Stimulated activated naive B cell treated with anti-CD40 and anti-IgM and Interleukin-4, amounts not matched to agents 10 μg/mL and 1 μg/mL and 100 μg/mL, for 72 hours (primary cell): ENCODE results near the gene NAP1L5.

Source experiments
- ATAC-seq, 2 donors: fragments of 150-1000 bp; cut with Tn5 transposase; replicated peaks; 2 replicates each; pipeline ENCODE4 v1.10.0; 2021; ENCODE audit warnings: moderate library complexity in 1 of 2
- DNase-seq: peaks from one replicate; pipeline ENCODE4 v3.0.0; 2021
- H3K27ac Mint-ChIP-seq: one replicate; pipeline ENCODE4 v1.8.0; 2022; ENCODE audit warnings: mild to moderate bottlenecking, mixed read lengths
- H3K27me3 Mint-ChIP-seq, 2 donors: one replicate each; pipeline ENCODE4 v1.8.0; 2022; ENCODE audit warnings: mixed read lengths in 2 of 2
- H3K36me3 Mint-ChIP-seq, 2 donors: one replicate each; pipeline ENCODE4 v1.8.0; 2022; ENCODE audit warnings: mixed read lengths in 2 of 2, mild to moderate bottlenecking in 1 of 2
- H3K4me1 Mint-ChIP-seq, 2 donors: one replicate each; pipeline ENCODE4 v1.8.0; 2022; ENCODE audit warnings: mixed read lengths in 2 of 2, mild to moderate bottlenecking in 1 of 2
- H3K4me3 Mint-ChIP-seq, 2 donors: one replicate each; pipeline ENCODE4 v1.8.0; 2022; ENCODE audit warnings: mild to moderate bottlenecking in 2 of 2, mixed read lengths in 2 of 2, moderate library complexity in 1 of 2
- H3K9me3 Mint-ChIP-seq, 2 donors: one replicate each; pipeline ENCODE4 v1.8.0; 2022; ENCODE audit warnings: mixed read lengths in 2 of 2, mild to moderate bottlenecking in 1 of 2

The NAP1L5 gene

GRCh38 chr4:88731381-88731780 lies 33.8 kb upstream of the NAP1L5 start:
- no peak for ATAC-seq
- Mint-ChIP-seq H3K36me3 (peaks cover 0 to 6% of the 10 kb centered on the region in 2 donors), H3K4me3 (no peak overlapping the region), H3K4me1 (peaks cover 0 to under 1% of the 10 kb centered on the region in 2 donors), H3K9me3 (no peaks in the 10 kb centered on the region), H3K27me3 (no peaks in the 10 kb centered on the region), H3K27ac (no peak overlapping the region)
- DNase-seq: no peak

- Mint-ChIP-seq H3K4me1 (no peaks in the 10 kb centered on the region), H3K36me3 (peaks cover 0 to 6% of the 10 kb centered on the region in 2 donors), H3K27me3 (no peaks in the 10 kb centered on the region)
Observed at GRCh38 chr4:88730811-88731210, 33.2 kb upstream of the NAP1L5 start.

GRCh38 chr4:88729146-88729760 lies 31.6 kb upstream of the NAP1L5 start:
- DNase-seq (no peak), ATAC-seq (no peak)
- no peak overlapping the region for H3K27ac Mint-ChIP-seq
- no peak overlapping the region for H3K4me3 Mint-ChIP-seq
- no peaks in the 10 kb centered on the region for H3K27me3 Mint-ChIP-seq
- H3K36me3 Mint-ChIP-seq: peaks cover 0 to 6% of the 10 kb centered on the region in 2 donors
- H3K4me1 Mint-ChIP-seq: no peaks in the 10 kb centered on the region
- H3K9me3 Mint-ChIP-seq: no peaks in the 10 kb centered on the region

More at GRCh38 chr4:88730811-88731210, 33.2 kb upstream of the NAP1L5 start:
- ATAC-seq (no peak), DNase-seq (no peak)
- Mint-ChIP-seq H3K4me3 (no peak overlapping the region), H3K9me3 (no peaks in the 10 kb centered on the region), H3K27ac (peak overlapping the region; percentile 56)

- Mint-ChIP-seq H3K36me3 (peaks cover 0 to 6% of the 10 kb centered on the region in 2 donors), H3K27ac (no peak overlapping the region), H3K9me3 (no peaks in the 10 kb centered on the region), H3K27me3 (no peaks in the 10 kb centered on the region), H3K4me1 (no peaks in the 10 kb centered on the region), H3K4me3 (no peak overlapping the region)
- ATAC-seq (no peak), DNase-seq (no peak)
Observed at GRCh38 chr4:88728146-88728545, 30.5 kb upstream of the NAP1L5 start.

- no peaks in the 10 kb centered on the region for H3K27me3 Mint-ChIP-seq
- DNase-seq: no peak
- H3K4me3 Mint-ChIP-seq: no peak overlapping the region
- peaks cover 3 to 9% of the 10 kb centered on the region in 2 donors for H3K36me3 Mint-ChIP-seq
- ATAC-seq: no peak
- no peaks in the 10 kb centered on the region for H3K9me3 Mint-ChIP-seq
- H3K27ac Mint-ChIP-seq: no peak overlapping the region
- no peaks in the 10 kb centered on the region for H3K4me1 Mint-ChIP-seq
Observed at GRCh38 chr4:88725986-88726385, 28.4 kb upstream of the NAP1L5 start.

GRCh38 chr4:88725143-88725542 lies 27.5 kb upstream of the NAP1L5 start:
- no peaks in the 10 kb centered on the region for H3K9me3 Mint-ChIP-seq
- DNase-seq (no peak), ATAC-seq (no peak)
- no peaks in the 10 kb centered on the region for H3K27me3 Mint-ChIP-seq
- no peak overlapping the region for H3K4me3 Mint-ChIP-seq
- H3K36me3 Mint-ChIP-seq: peaks cover 6 to 17% of the 10 kb centered on the region in 2 donors
- H3K27ac Mint-ChIP-seq: no peak overlapping the region
- no peaks in the 10 kb centered on the region for H3K4me1 Mint-ChIP-seq

- no peak overlapping the region for H3K27ac Mint-ChIP-seq
- H3K27me3 Mint-ChIP-seq: no peaks in the 10 kb centered on the region
- H3K4me1 Mint-ChIP-seq: no peaks in the 10 kb centered on the region
- H3K4me3 Mint-ChIP-seq: no peak overlapping the region
- no peak for ATAC-seq
- peaks cover 8 to 23% of the 10 kb centered on the region in 2 donors for H3K36me3 Mint-ChIP-seq
- no peak for DNase-seq
- no peaks in the 10 kb centered on the region for H3K9me3 Mint-ChIP-seq
Observed at GRCh38 chr4:88724406-88724805, 26.8 kb upstream of the NAP1L5 start.

- Mint-ChIP-seq H3K27me3 (no peaks in the 10 kb centered on the region), H3K36me3 (peaks cover 17 to 37% of the 10 kb centered on the region in 2 donors), H3K4me3 (no peak overlapping the region), H3K9me3 (peaks cover 0 to 4% of the 10 kb centered on the region in 2 donors), H3K4me1 (no peaks in the 10 kb centered on the region), H3K27ac (no peak overlapping the region)
- ATAC-seq (no peak), DNase-seq (no peak)
Observed at GRCh38 chr4:88722828-88723227, 25.2 kb upstream of the NAP1L5 start.

- Mint-ChIP-seq H3K27me3 (no peaks in the 10 kb centered on the region), H3K9me3 (peaks cover 4 to 8% of the 10 kb centered on the region in 2 donors), H3K4me1 (no peaks in the 10 kb centered on the region), H3K27ac (no peak overlapping the region), H3K36me3 (peaks cover 22 to 42% of the 10 kb centered on the region in 2 donors), H3K4me3 (no peak overlapping the region)
- DNase-seq (no peak), ATAC-seq (no peak)
Observed at GRCh38 chr4:88722276-88722780, 24.7 kb upstream of the NAP1L5 start.

GRCh38 chr4:88720451-88721428 lies 23.1 kb upstream of the NAP1L5 start:
- no peak overlapping the region for H3K27ac Mint-ChIP-seq
- H3K9me3 Mint-ChIP-seq: peaks cover 15% of the 10 kb centered on the region in 2 donors
- H3K4me3 Mint-ChIP-seq: no peak overlapping the region
- ATAC-seq (no peak), DNase-seq (no peak)
- H3K27me3 Mint-ChIP-seq: no peaks in the 10 kb centered on the region
- H3K36me3 Mint-ChIP-seq: peaks cover 34 to 53% of the 10 kb centered on the region in 2 donors
- H3K4me1 Mint-ChIP-seq: no peaks in the 10 kb centered on the region

- no peaks in the 10 kb centered on the region for H3K4me1 Mint-ChIP-seq
- no peak overlapping the region for H3K27ac Mint-ChIP-seq
- DNase-seq (no peak), ATAC-seq (no peak)
- peaks cover 47 to 66% of the 10 kb centered on the region in 2 donors for H3K36me3 Mint-ChIP-seq
- H3K4me3 Mint-ChIP-seq: no peak overlapping the region
- H3K9me3 Mint-ChIP-seq: peaks cover 15% of the 10 kb centered on the region in 2 donors
- H3K27me3 Mint-ChIP-seq: no peaks in the 10 kb centered on the region
Observed at GRCh38 chr4:88719381-88719780, 21.8 kb upstream of the NAP1L5 start.

GRCh38 chr4:88718098-88718497 lies 20.5 kb upstream of the NAP1L5 start:
- H3K27ac Mint-ChIP-seq: no peak overlapping the region
- ATAC-seq: no peak
- H3K4me3 Mint-ChIP-seq: no peak overlapping the region
- no peaks in the 10 kb centered on the region for H3K27me3 Mint-ChIP-seq
- peaks cover 55 to 77% of the 10 kb centered on the region in 2 donors for H3K36me3 Mint-ChIP-seq
- H3K9me3 Mint-ChIP-seq: peaks cover 15% of the 10 kb centered on the region in 2 donors
- H3K4me1 Mint-ChIP-seq: no peaks in the 10 kb centered on the region
- DNase-seq: no peak

- Mint-ChIP-seq H3K9me3 (peaks cover 18 to 19% of the 10 kb centered on the region in 2 donors), H3K36me3 (peaks cover 60 to 78% of the 10 kb centered on the region in 2 donors), H3K4me1 (no peaks in the 10 kb centered on the region), H3K27ac (no peak overlapping the region), H3K4me3 (no peak overlapping the region), H3K27me3 (no peaks in the 10 kb centered on the region)
- DNase-seq (no peak), ATAC-seq (no peak)
Observed at GRCh38 chr4:88713782-88714181, 16.2 kb upstream of the NAP1L5 start.

- DNase-seq (no peak), ATAC-seq (no peak)
- Mint-ChIP-seq H3K36me3 (peaks cover 50 to 71% of the 10 kb centered on the region in 2 donors), H3K4me3 (no peak overlapping the region), H3K9me3 (peaks cover 3% of the 10 kb centered on the region in 2 donors), H3K27me3 (no peaks in the 10 kb centered on the region), H3K4me1 (no peaks in the 10 kb centered on the region), H3K27ac (no peak overlapping the region)
Observed at GRCh38 chr4:88709989-88710388, 12.4 kb upstream of the NAP1L5 start.
